Gastroesophageal sphincter (tissue), 4 donors: ENCODE data around the gene OVOL3. TPM values are rescaled to one million over a fixed set of nuclear protein-coding genes. Genes with fewer than 3 reads are reported as not detected.
"Not testable (repeated sequence)": the region's sequence is repeated elsewhere in the genome, so short reads cannot be mapped to it uniquely, and the experiment has no call there.

Experiments used
- ATAC-seq: fragments of 150-250 bp; one replicate; pipeline ENCODE4 v1.9.1; 2016; ENCODE audit warnings: mild to moderate bottlenecking, moderate library complexity
- H3K27ac ChIP-seq, 4 donors: fragments of 200-600 bp; sonication (generic) in 3 of 4; 1 replicate in 3 of 4; 2 replicates in 1 of 4; pipeline ENCODE4 v1.5.1; 2016 to 2019
- H3K27me3 ChIP-seq: fragments of 200-600 bp; sonication (generic); one replicate; pipeline ENCODE4 v1.5.1; 2019
- H3K36me3 ChIP-seq, 2 donors: fragments of 200-600 bp; sonication (generic); one replicate each; pipeline ENCODE4 v1.5.1; 2019; ENCODE audit warnings: control low read depth in 1 of 2
- H3K4me1 ChIP-seq, 3 donors: fragments of 200-600 bp; sonication (generic); 1 replicate in 2 of 3; 2 replicates in 1 of 3; pipeline ENCODE4 v1.5.1; 2016 to 2019; ENCODE audit warnings: control low read depth in 2 of 3
- H3K4me3 ChIP-seq, 2 donors: fragments of 200-600 bp; sonication (generic); one replicate each; pipeline ENCODE4 v1.5.1; 2019; ENCODE audit warnings: mild to moderate bottlenecking in 1 of 2, moderate library complexity in 1 of 2
- H3K9me3 ChIP-seq, 3 donors: fragments of 200-600 bp; sonication (generic); one replicate each; pipeline ENCODE4 v1.5.1; 2017 to 2019; ENCODE audit warnings: control low read depth in 2 of 3
- EP300 ChIP-seq: sonication (generic); formaldehyde crosslinking; IDR thresholded peaks from one replicate; pipeline ENCODE4 v1.6.1; 2017; ENCODE audit warnings: antibody characterized with exemption, mild to moderate bottlenecking
- POLR2A ChIP-seq, 2 donors: fragments of 450-650 bp; IDR thresholded peaks; one replicate each; pipeline ENCODE4 v1.6.1; 2017; ENCODE audit warnings: antibody characterized with exemption in 2 of 2, mild to moderate bottlenecking in 2 of 2, moderate library complexity in 1 of 2
- POLR2AphosphoS5 ChIP-seq: sonication (generic); formaldehyde crosslinking; IDR thresholded peaks from one replicate; pipeline ENCODE4 v1.6.1; 2017; ENCODE audit warnings: antibody characterized with exemption
- WGBS, 2 donors: methylation state at CpG; one replicate each; pipeline ENCODE4 v1.1.5; 2018; ENCODE audit warnings: low coverage in 1 of 2; 5-methylcytosine and 5-hydroxymethylcytosine counted together
- total RNA-seq, 4 donors: library from RNA; depleted of rRNA; stranded (reverse); fragments of >200 nt; gene quantifications; one replicate each; pipeline ENCODE4 v1.1.0, GENCODE V29; 2016
- TF ChIP-seq, protein P1 (sequence below), 4 experiments: fragments of 200-600 bp in 2 of 4; fragments of 450-650 bp in 2 of 4; sonication (generic) in 1 of 4; IDR thresholded peaks; one replicate each; pipeline ENCODE4 v1.5.1; 2017 to 2019; ENCODE audit warnings: antibody characterized with exemption in 4 of 4, mild to moderate bottlenecking in 2 of 4, moderate library complexity in 2 of 4

The OVOL3 gene
- total RNA-seq = not detected

DNA sequence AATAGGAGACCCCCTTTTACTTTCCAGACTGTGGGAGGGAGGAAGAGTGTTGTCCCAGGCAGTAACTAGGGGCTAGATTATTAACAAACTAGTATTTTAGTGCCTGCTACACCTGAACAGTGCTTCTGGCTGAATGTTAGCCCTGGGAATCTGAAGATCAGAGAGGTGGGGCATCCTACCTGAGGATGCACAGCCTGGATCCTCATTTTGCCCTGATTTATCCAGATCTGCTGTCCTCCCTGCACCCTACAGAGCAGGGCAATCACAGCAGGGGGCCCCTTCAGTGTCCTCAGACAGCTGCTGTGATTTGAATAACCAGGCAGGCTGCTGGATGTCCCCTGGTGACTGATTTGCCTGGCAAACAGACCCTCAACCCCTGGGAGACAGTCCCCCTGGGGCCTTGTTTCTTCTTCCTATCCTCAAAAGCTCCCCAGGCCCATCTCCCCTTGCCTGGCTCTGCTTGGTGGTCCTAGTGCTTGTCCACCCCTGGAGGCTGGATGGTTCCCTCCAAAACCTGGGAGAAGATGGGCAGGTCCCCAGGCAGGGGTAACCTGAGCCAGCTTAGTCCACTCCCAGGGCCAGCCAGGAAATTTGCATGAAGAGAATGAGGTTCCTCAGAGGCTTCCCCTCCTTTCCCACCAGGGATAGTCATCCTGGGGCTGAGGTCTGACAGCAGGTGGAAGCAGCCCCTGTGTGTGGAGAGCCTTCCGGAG, at the start of gene OVOL3:
Gene OVOL3, plus strand, starts transcription at position 657 of the 713 bp plus-strand sequence. CDS start 60 bp downstream, outside the sequence.
- H3K36me3 ChIP-seq = peaks cover 0 to 63% of the 10 kb centered on the region in 2 donors
- no CpG with 5 or more reads among the region's 1 CpG for WGBS, 2 donors

DNA sequence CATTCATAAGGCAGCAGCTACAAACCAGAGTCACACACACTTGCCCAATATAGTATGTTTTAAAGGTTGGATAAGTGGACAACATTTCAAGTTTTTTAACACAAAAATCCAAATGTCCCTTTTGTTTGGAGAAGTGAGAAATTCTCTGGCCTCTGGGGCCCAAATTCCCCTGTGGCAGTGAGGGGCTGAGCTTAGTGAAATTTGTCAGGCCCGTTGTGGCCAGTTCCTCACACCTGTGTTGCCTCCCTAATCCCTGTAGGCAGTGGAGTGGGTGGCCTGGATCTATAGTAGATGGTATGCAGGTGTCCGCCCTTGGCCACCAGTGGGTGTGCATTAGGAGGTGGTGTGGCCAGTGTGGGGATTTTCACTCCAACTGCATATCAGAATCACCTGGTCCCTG, 49.6 kb upstream of the OVOL3 start:
- no peak overlapping the region for H3K4me3 ChIP-seq
- no peak overlapping the region for H3K27ac ChIP-seq
- WGBS, 2 donors = 90 to 100% methylated on average over 1 to 2 of the region's 2 CpGs
- TF ChIP-seq POLR2A (IDR thresholded peaks at IDR 0.05) (no peak), POLR2AphosphoS5 (no peak), EP300 (no peak)
- TF ChIP-seq, protein P1, sequence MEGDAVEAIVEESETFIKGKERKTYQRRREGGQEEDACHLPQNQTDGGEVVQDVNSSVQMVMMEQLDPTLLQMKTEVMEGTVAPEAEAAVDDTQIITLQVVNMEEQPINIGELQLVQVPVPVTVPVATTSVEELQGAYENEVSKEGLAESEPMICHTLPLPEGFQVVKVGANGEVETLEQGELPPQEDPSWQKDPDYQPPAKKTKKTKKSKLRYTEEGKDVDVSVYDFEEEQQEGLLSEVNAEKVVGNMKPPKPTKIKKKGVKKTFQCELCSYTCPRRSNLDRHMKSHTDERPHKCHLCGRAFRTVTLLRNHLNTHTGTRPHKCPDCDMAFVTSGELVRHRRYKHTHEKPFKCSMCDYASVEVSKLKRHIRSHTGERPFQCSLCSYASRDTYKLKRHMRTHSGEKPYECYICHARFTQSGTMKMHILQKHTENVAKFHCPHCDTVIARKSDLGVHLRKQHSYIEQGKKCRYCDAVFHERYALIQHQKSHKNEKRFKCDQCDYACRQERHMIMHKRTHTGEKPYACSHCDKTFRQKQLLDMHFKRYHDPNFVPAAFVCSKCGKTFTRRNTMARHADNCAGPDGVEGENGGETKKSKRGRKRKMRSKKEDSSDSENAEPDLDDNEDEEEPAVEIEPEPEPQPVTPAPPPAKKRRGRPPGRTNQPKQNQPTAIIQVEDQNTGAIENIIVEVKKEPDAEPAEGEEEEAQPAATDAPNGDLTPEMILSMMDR (IDR thresholded peaks at IDR 0.05) = no peak
- no peaks in the 10 kb centered on the region for H3K36me3 ChIP-seq
- no peaks in the 10 kb centered on the region for H3K9me3 ChIP-seq
- no peaks in the 10 kb centered on the region for H3K4me1 ChIP-seq
- no peaks in the 10 kb centered on the region for H3K27me3 ChIP-seq
- ATAC-seq = no peak

More for the DNA sequence above, at the start of gene OVOL3:
- Histone ChIP-seq H3K27ac (no peak within 1 kb of the TSS), H3K27me3 (no peaks in the 10 kb centered on the region), H3K4me3 (no peak within 1 kb of the TSS), H3K9me3 (no peaks in the 10 kb centered on the region), H3K4me1 (peaks cover 0 to 17% (median 8%) of the 10 kb centered on the region in 3 donors)
- no peak for ATAC-seq
- TF ChIP-seq, protein P1 (IDR thresholded peaks at IDR 0.05) = no peak
- TF ChIP-seq EP300 (no peak), POLR2AphosphoS5 (no peak), POLR2A (IDR thresholded peaks at IDR 0.05) (no peak)

DNA sequence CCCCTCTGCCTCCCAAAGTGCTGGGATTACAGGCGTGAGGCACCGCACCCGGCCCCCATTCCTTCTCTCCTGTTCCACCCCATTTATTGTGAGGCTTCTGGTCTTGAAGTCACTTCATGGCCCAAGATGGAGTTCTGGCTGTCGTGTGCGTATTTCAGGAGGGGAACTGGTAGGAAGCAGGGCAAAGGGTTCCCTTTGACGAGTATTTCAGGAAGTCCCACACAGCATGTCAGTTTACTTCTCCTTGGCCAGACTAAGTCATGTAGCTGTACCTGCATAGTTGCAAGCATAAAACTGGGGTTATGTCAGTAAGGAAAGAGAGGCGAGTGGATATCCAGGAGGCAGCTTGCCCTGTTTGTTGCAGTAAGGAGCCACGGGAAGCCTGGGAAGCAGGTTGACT, 46.1 kb upstream of the OVOL3 start:
- no peak for ATAC-seq
- H3K9me3 ChIP-seq = no peaks in the 10 kb centered on the region
- WGBS, 2 donors = 84 to 97% methylated on average over 2 to 7 of the region's 8 CpGs
- no peaks in the 10 kb centered on the region for H3K36me3 ChIP-seq
- TF ChIP-seq EP300 (no peak), POLR2A (IDR thresholded peaks at IDR 0.05) (no peak), POLR2AphosphoS5 (no peak)
- TF ChIP-seq, protein P1 (IDR thresholded peaks at IDR 0.05) = no peak
- H3K4me3 ChIP-seq = no peak overlapping the region
- H3K4me1 ChIP-seq = no peaks in the 10 kb centered on the region
- no peak overlapping the region for H3K27ac ChIP-seq
- H3K27me3 ChIP-seq = no peaks in the 10 kb centered on the region

DNA sequence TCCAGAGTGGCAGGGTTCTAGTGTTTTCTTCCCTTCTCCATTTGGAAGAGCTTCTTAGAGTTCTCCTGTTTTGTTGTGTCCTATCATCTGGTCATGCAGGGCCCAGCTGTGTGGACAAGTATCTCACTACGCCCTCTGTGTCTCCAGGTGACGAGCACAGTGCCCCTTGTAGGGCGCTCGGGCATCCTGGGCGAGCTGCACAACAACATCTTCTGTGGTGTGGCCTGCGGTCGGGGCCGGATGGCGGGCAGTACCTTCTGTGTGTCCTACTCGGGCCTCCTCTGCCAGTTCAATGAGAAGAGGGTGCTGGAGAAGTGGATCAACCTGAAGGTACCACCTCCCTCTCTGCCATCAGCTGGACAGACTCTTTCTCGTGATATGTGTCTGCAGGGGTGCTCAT, 43.3 kb upstream of the OVOL3 start:
- no peaks in the 10 kb centered on the region for H3K4me1 ChIP-seq
- TF ChIP-seq, protein P1 (IDR thresholded peaks at IDR 0.05) = no peak
- TF ChIP-seq POLR2AphosphoS5 = no peak
- TF ChIP-seq POLR2A (IDR thresholded peaks at IDR 0.05) = no peak
- TF ChIP-seq EP300 = no peak
- WGBS, 2 donors = 100% methylated on average over 1 of the region's 11 CpGs; no CpG with 5 or more reads in 1 of the 2 donors
- no peaks in the 10 kb centered on the region for H3K36me3 ChIP-seq
- H3K4me3 ChIP-seq = no peak overlapping the region
- ATAC-seq = no peak
- H3K27ac ChIP-seq = no peak overlapping the region
- H3K9me3 ChIP-seq = no peaks in the 10 kb centered on the region
- no peaks in the 10 kb centered on the region for H3K27me3 ChIP-seq

DNA sequence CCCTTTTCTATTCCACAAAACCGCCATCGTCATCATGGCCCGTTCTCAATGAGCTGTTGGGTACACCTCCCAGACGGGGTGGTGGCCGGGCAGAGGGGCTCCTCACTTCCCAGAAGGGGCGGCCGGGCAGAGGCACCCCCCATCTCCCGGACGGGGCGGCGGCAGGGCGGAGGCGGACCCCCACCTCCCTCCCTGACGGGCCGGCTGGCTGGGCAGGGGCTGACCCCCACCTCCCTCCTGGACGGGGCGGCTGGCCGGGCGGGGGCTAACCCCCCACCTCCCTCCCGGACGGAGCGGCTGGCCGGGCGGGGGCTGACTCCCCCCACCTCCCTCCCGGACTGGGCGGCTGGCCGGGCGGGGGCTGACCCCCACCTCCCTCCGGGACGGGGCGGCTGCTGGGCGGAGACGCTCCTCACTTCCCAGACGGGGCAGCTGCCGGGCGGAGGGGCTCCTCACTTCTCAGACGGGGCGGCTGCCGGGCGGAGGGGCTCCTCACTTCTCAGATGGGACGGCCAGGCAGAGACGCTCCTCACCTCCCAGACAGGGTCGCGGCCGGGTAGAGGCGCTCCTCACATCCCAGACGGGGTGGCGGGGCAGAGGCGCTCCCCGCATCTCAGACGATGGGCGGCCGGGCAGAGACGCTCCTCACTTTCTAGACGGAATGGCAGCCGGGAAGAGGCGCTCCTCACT, 42.0 kb upstream of the OVOL3 start:
- not testable (repeated sequence) for H3K4me3 ChIP-seq, H3K27ac ChIP-seq, H3K36me3 ChIP-seq, H3K27me3 ChIP-seq, ATAC-seq, H3K4me1 ChIP-seq, H3K9me3 ChIP-seq
- WGBS, 2 donors = no CpG with 5 or more reads among the region's 57 CpGs
